GM06990 (cell line): ENCODE results near the gene CLASP2.

Experiments used
- DNase-seq: peaks from one replicate; pipeline ENCODE4 v3.0.0-alpha.2; 2011; ENCODE audit not compliant: insufficient read length; ENCODE audit errors: extremely low read depth
- H3K27me3 ChIP-seq: replicated peaks from 2 replicates; pipeline ENCODE4 v1.6.0; 2011; ENCODE audit warnings: low read length; ENCODE audit not compliant: control insufficient read depth, insufficient read depth
- H3K36me3 ChIP-seq: 2 replicates; pipeline ENCODE4 v1.5.1; 2011; ENCODE audit warnings: low read length; ENCODE audit not compliant: control insufficient read depth, insufficient read depth
- H3K4me3 ChIP-seq: replicated peaks from 2 replicates; pipeline ENCODE4 v1.5.1; 2011; ENCODE audit warnings: low read depth, mild to moderate bottlenecking, control low read depth, low read length
- TF ChIP-seq, protein P1 (sequence below): IDR thresholded peaks from 2 replicates; pipeline ENCODE4 v1.5.1; 2011; ENCODE audit warnings: low read length, control low read depth, mild to moderate bottlenecking, inconsistent platforms; ENCODE audit not compliant: insufficient read depth, poor library complexity, severe bottlenecking

CLASP2 gene

DNA sequence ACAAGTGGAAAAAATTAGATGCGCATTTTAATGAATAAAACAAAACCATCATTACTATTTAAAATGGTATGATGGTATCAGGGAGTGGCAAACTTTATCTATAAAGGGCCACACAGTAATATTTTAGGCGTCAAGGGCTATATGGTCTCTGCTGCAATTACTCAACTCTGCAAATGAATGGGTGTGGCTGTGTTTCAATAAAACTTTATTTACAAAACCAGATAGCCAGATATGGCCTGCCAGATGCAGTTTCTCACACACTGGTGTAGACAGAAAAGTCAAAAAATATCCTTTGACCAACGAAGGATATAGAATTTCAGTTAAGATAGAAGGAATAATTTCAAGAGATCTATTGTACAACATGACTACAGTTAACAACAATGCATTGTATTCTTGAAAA is 83.8 kb downstream of the CLASP2 start:
- Histone ChIP-seq H3K4me3 (no peak overlapping the region), H3K36me3 (0 out of 2 replicates have a peak, but pooled peaks cover 1% of the 10 kb centered on the region), H3K27me3 (no peaks in the 10 kb centered on the region)
- no peak for DNase-seq
- TF ChIP-seq, protein P1, sequence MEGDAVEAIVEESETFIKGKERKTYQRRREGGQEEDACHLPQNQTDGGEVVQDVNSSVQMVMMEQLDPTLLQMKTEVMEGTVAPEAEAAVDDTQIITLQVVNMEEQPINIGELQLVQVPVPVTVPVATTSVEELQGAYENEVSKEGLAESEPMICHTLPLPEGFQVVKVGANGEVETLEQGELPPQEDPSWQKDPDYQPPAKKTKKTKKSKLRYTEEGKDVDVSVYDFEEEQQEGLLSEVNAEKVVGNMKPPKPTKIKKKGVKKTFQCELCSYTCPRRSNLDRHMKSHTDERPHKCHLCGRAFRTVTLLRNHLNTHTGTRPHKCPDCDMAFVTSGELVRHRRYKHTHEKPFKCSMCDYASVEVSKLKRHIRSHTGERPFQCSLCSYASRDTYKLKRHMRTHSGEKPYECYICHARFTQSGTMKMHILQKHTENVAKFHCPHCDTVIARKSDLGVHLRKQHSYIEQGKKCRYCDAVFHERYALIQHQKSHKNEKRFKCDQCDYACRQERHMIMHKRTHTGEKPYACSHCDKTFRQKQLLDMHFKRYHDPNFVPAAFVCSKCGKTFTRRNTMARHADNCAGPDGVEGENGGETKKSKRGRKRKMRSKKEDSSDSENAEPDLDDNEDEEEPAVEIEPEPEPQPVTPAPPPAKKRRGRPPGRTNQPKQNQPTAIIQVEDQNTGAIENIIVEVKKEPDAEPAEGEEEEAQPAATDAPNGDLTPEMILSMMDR: no peak

DNA sequence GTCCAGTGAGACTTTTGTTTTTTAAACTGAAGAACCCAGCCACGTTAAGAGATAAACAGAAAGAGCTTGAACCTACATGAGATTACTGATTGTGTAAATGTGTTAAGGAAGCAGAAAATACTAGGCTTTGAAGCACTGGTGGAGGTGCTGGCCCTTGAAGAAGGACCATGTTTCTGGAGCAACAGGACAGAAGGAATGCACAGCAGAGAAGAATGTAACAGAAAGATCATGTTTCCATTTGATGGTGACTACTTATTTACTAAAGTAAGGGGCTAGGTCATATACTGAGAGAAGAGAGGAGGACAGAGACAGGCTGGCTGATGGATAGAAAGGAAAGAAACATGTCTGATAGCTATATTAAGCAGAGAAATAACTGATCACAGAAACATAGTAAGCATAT is 88.8 kb downstream of the CLASP2 start:
- Histone ChIP-seq H3K27me3 (no peaks in the 10 kb centered on the region), H3K36me3 (0 out of 2 replicates have a peak, but pooled peaks cover 1% of the 10 kb centered on the region), H3K4me3 (no peak overlapping the region)
- DNase-seq: no peak
- TF ChIP-seq, protein P1: no peak

DNA sequence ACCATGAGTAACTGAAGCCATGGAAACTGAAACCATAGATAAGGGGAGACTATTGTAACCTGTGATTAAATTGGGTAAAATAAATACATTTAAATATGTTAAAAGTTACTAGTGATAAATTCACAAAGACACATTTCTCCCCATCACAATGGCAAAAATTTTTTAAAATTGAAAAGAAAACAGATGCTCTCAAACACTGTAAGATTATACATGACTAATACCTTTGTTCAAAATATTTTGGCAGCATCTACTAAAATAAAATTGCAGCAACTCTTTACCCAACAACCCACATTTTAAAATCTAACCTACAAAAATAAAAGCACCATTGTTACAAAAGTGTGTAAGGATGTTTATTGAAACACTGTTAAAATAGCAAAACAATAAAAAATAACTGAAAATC is 93.3 kb downstream of the CLASP2 start:
- no peak for DNase-seq
- no peak overlapping the region for H3K4me3 ChIP-seq
- no peaks in the 10 kb centered on the region for H3K36me3 ChIP-seq
- TF ChIP-seq, protein P1: no peak
- H3K27me3 ChIP-seq: no peaks in the 10 kb centered on the region

DNA sequence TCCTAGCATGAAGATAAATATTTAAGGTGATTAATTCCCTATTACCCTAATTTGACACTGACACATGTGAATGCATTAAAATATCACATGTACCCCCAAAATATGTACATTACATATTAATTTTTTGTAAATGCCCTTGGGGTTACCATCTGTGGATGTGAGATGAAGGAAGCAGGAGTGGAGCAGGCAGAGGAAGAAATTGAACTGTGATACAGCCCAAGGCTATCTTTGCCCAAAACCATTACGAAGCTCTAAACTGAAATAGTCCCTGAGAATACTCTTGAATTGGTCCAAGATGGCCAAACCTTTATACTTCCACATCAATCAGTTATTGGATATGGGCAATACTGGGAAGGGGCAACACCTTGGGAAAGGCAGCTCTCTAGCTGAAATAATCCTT is 105.0 kb downstream of the CLASP2 start:
- Histone ChIP-seq H3K36me3 (no peaks in the 10 kb centered on the region), H3K4me3 (no peak overlapping the region), H3K27me3 (no peaks in the 10 kb centered on the region)
- DNase-seq: no peak
- TF ChIP-seq, protein P1: no peak

DNA sequence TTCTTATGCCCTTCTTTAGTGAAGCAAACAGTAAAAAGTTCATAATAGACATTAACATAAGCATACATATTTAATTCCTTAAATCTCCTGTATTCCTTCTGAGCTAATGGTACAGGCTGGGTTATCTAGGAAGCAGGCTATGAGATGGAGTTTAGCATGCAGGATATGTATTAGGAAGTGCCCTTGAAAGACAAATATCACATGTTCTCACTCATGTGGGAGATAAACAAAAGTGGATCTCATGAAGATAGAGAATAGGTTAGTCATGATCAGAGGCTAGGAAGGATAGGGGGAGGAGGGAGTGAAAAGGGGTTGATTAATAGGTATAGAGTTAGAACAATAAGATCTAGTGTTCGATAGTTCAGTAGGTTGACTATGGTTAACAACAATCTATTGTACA is 105.4 kb downstream of the CLASP2 start:
- TF ChIP-seq, protein P1: no peak
- no peak for DNase-seq
- H3K27me3 ChIP-seq: no peaks in the 10 kb centered on the region
- no peaks in the 10 kb centered on the region for H3K36me3 ChIP-seq
- no peak overlapping the region for H3K4me3 ChIP-seq

DNA sequence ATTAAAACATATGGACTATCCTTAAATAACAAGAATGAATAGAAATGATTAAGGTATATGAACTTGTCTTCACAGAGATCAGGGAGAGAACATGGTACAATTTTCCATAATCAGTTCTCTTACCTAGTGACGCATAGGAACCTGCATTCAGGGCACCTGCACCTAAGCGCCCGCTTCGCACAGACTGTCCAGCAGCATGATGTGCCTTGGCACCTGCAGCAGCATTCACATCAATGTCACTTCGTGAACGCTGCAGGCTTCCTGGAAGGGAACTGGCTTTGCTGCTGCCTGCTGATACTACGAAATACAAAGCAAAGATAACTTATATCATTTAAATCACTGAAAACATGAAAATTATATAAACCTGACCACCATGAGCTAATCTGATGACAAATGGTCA is 115.2 kb downstream of the CLASP2 start:
- H3K36me3 ChIP-seq: peaks cover 2% of the 10 kb centered on the region; the same call in 1 of the 2 replicates
- no peaks in the 10 kb centered on the region for H3K27me3 ChIP-seq
- no peak overlapping the region for H3K4me3 ChIP-seq
- TF ChIP-seq, protein P1: no peak
- DNase-seq: no peak
